Mesendoderm (in vitro differentiated cells): Measurements from ENCODE around the gene CHST15.

Source experiments
- DNase-seq: peaks from one replicate; pipeline ENCODE4 v3.0.0; 2013
- H2AK5ac ChIP-seq: 2 replicates; pipeline ENCODE4 v1.6.1; 2013; ENCODE audit warnings: low read length, inconsistent platforms
- H2BK120ac ChIP-seq: 2 replicates; pipeline ENCODE4 v1.6.1; 2013; ENCODE audit warnings: low read depth, mild to moderate bottlenecking, low read length, moderate library complexity, mixed read lengths
- H2BK15ac ChIP-seq: replicated peaks from 2 replicates; pipeline ENCODE4 v1.6.1; 2013; ENCODE audit warnings: low read depth, mild to moderate bottlenecking, moderate library complexity
- H2BK5ac ChIP-seq: 2 replicates; pipeline ENCODE4 v1.6.1; 2013; ENCODE audit warnings: low read length, inconsistent platforms
- H3K18ac ChIP-seq: 2 replicates; pipeline ENCODE4 v1.6.1; 2013; ENCODE audit warnings: mild to moderate bottlenecking, low read length, mixed read lengths
- H3K23ac ChIP-seq: one replicate; pipeline ENCODE4 v1.6.1; 2013; ENCODE audit warnings: low read length
- H3K27ac ChIP-seq: 2 replicates; pipeline ENCODE4 v1.5.1; 2013; ENCODE audit warnings: low read depth, mild to moderate bottlenecking, inconsistent platforms, low read length, moderate library complexity
- H3K27me3 ChIP-seq: 2 replicates; pipeline ENCODE4 v1.6.1; 2013; ENCODE audit warnings: low read length, control low read depth, mild to moderate bottlenecking, inconsistent platforms; ENCODE audit not compliant: insufficient read depth, poor library complexity
- H3K36me3 ChIP-seq: 2 replicates; pipeline ENCODE4 v1.6.1; 2013; ENCODE audit warnings: low read length, inconsistent platforms; ENCODE audit not compliant: control insufficient read depth, insufficient read depth
- H3K4ac ChIP-seq: one replicate; pipeline ENCODE4 v1.6.1; 2013; ENCODE audit warnings: low read depth, mild to moderate bottlenecking, low read length, moderate library complexity
- H3K4me1 ChIP-seq: 2 replicates; pipeline ENCODE4 v1.6.1; 2013; ENCODE audit warnings: low read depth, low read length, inconsistent platforms; ENCODE audit not compliant: control insufficient read depth
- H3K4me2 ChIP-seq: 2 replicates; pipeline ENCODE4 v1.6.1; 2013; ENCODE audit warnings: low read length
- H3K4me3 ChIP-seq: 2 replicates; pipeline ENCODE4 v1.5.1; 2013; ENCODE audit warnings: mild to moderate bottlenecking, low read length
- H3K56ac ChIP-seq: one replicate; pipeline ENCODE4 v1.6.1; 2013; ENCODE audit warnings: low read length
- H3K79me1 ChIP-seq: 2 replicates; pipeline ENCODE4 v1.6.1; 2013; ENCODE audit warnings: low read length, inconsistent platforms
- H3K79me2 ChIP-seq: 2 replicates; pipeline ENCODE4 v1.6.1; 2013; ENCODE audit warnings: mild to moderate bottlenecking, low read length; ENCODE audit not compliant: control insufficient read depth, insufficient read depth
- H3K9ac ChIP-seq: 2 replicates; pipeline ENCODE4 v1.6.1; 2013; ENCODE audit warnings: low read length, inconsistent platforms
- H4K5ac ChIP-seq: one replicate; pipeline ENCODE4 v1.6.1; 2013; ENCODE audit warnings: low read length
- H4K8ac ChIP-seq: one replicate; pipeline ENCODE4 v1.6.1; 2013; ENCODE audit warnings: low read depth, mild to moderate bottlenecking, control low read depth, low read length, moderate library complexity
- WGBS: extraction: QIAGEN DNeasy Blood & Tissue Kit; methylation state at CpG from one replicate; pipeline ENCODE4 v1.1.7; 2013; ENCODE audit warnings: low lambda C conversion rate, missing lambda C conversion rate; ENCODE audit not compliant: insufficient coverage; ENCODE audit errors: extremely low coverage; 5-methylcytosine and 5-hydroxymethylcytosine counted together

CHST15 gene

GRCh38 chr10:124120410-124121061 is 27.1 kb upstream of the CHST15 start:
- H3K4me1 ChIP-seq: no peaks in the 10 kb centered on the region
- WGBS: 80% methylated on average over 4 of the region's 4 CpGs
- H3K27ac ChIP-seq: no peak overlapping the region
- no peak overlapping the region for H4K5ac ChIP-seq
- no peak overlapping the region for H3K23ac ChIP-seq
- no peak overlapping the region for H3K18ac ChIP-seq
- H3K9ac ChIP-seq: no peak overlapping the region
- H2BK15ac ChIP-seq: no peak overlapping the region
- H3K36me3 ChIP-seq: no peaks in the 10 kb centered on the region
- H3K4ac ChIP-seq: no peak overlapping the region
- no peaks in the 10 kb centered on the region for H3K79me1 ChIP-seq
- no peaks in the 10 kb centered on the region for H3K79me2 ChIP-seq
- H3K27me3 ChIP-seq: no peaks in the 10 kb centered on the region
- no peak overlapping the region for H2BK5ac ChIP-seq
- no peak overlapping the region for H2BK120ac ChIP-seq
- H2AK5ac ChIP-seq: no peak overlapping the region
- H3K4me2 ChIP-seq: no peak overlapping the region
- DNase-seq: no peak
- H3K4me3 ChIP-seq: no peak overlapping the region
- H3K56ac ChIP-seq: no peak overlapping the region
- H4K8ac ChIP-seq: no peak overlapping the region

GRCh38 chr10:124119946-124120345 is 26.5 kb upstream of the CHST15 start:
- DNase-seq: no peak
- H3K56ac ChIP-seq: no peak overlapping the region
- no peak overlapping the region for H2BK5ac ChIP-seq
- no peaks in the 10 kb centered on the region for H3K79me2 ChIP-seq
- no peak overlapping the region for H3K4me3 ChIP-seq
- no peak overlapping the region for H3K23ac ChIP-seq
- H3K27ac ChIP-seq: no peak overlapping the region
- no peak overlapping the region for H2AK5ac ChIP-seq
- no peak overlapping the region for H3K18ac ChIP-seq
- no peak overlapping the region for H3K4me2 ChIP-seq
- no peak overlapping the region for H2BK120ac ChIP-seq
- no peaks in the 10 kb centered on the region for H3K27me3 ChIP-seq
- no CpG with 5 or more reads among the region's 11 CpGs for WGBS
- no peak overlapping the region for H3K4ac ChIP-seq
- H2BK15ac ChIP-seq: no peak overlapping the region
- no peaks in the 10 kb centered on the region for H3K4me1 ChIP-seq
- H3K36me3 ChIP-seq: no peaks in the 10 kb centered on the region
- H3K79me1 ChIP-seq: no peaks in the 10 kb centered on the region
- no peak overlapping the region for H4K5ac ChIP-seq
- no peak overlapping the region for H3K9ac ChIP-seq
- H4K8ac ChIP-seq: no peak overlapping the region

- no peaks in the 10 kb centered on the region for H3K4me1 ChIP-seq
- H3K23ac ChIP-seq: no peak overlapping the region
- no peaks in the 10 kb centered on the region for H3K27me3 ChIP-seq
- no peak for DNase-seq
- WGBS: no CpG with 5 or more reads among the region's 4 CpGs
- no peak overlapping the region for H2BK5ac ChIP-seq
- no peaks in the 10 kb centered on the region for H3K79me1 ChIP-seq
- no peak overlapping the region for H2AK5ac ChIP-seq
- H3K4me3 ChIP-seq: no peak overlapping the region
- no peak overlapping the region for H3K9ac ChIP-seq
- no peak overlapping the region for H4K8ac ChIP-seq
- H3K27ac ChIP-seq: no peak overlapping the region
- H3K36me3 ChIP-seq: no peaks in the 10 kb centered on the region
- H3K18ac ChIP-seq: no peak overlapping the region
- no peak overlapping the region for H2BK15ac ChIP-seq
- H2BK120ac ChIP-seq: no peak overlapping the region
- H3K4me2 ChIP-seq: no peak overlapping the region
- H3K79me2 ChIP-seq: no peaks in the 10 kb centered on the region
- H4K5ac ChIP-seq: no peak overlapping the region
- H3K56ac ChIP-seq: no peak overlapping the region
- H3K4ac ChIP-seq: no peak overlapping the region
Observed at GRCh38 chr10:124119216-124119615, 25.8 kb upstream of the CHST15 start.

GRCh38 chr10:124117833-124118232 is 24.4 kb upstream of the CHST15 start:
- no peaks in the 10 kb centered on the region for H3K36me3 ChIP-seq
- no peak overlapping the region for H3K56ac ChIP-seq
- H2BK5ac ChIP-seq: no peak overlapping the region
- no peak overlapping the region for H3K4me2 ChIP-seq
- no peak overlapping the region for H4K8ac ChIP-seq
- H3K9ac ChIP-seq: no peak overlapping the region
- no peaks in the 10 kb centered on the region for H3K4me1 ChIP-seq
- peak; percentile 14 for DNase-seq
- no peaks in the 10 kb centered on the region for H3K79me2 ChIP-seq
- no peaks in the 10 kb centered on the region for H3K27me3 ChIP-seq
- H3K4me3 ChIP-seq: no peak overlapping the region
- WGBS: no CpG with 5 or more reads among the region's 6 CpGs
- no peak overlapping the region for H3K23ac ChIP-seq
- no peak overlapping the region for H2AK5ac ChIP-seq
- no peak overlapping the region for H3K4ac ChIP-seq
- no peak overlapping the region for H4K5ac ChIP-seq
- H3K79me1 ChIP-seq: no peaks in the 10 kb centered on the region
- no peak overlapping the region for H3K27ac ChIP-seq
- no peak overlapping the region for H3K18ac ChIP-seq
- no peak overlapping the region for H2BK120ac ChIP-seq
- H2BK15ac ChIP-seq: no peak overlapping the region

GRCh38 chr10:124117511-124117785 is 24.1 kb upstream of the CHST15 start:
- Histone ChIP-seq H3K4me3 (no peak overlapping the region), H2AK5ac (no peak overlapping the region), H3K18ac (no peak overlapping the region), H3K79me1 (no peaks in the 10 kb centered on the region), H3K4ac (no peak overlapping the region), H3K79me2 (no peaks in the 10 kb centered on the region), H3K56ac (no peak overlapping the region), H2BK5ac (no peak overlapping the region), H3K4me1 (no peaks in the 10 kb centered on the region), H4K8ac (no peak overlapping the region), H3K9ac (no peak overlapping the region), H2BK120ac (no peak overlapping the region), H4K5ac (no peak overlapping the region), H3K23ac (no peak overlapping the region), H3K36me3 (no peaks in the 10 kb centered on the region), H3K27me3 (no peaks in the 10 kb centered on the region), H3K27ac (no peak overlapping the region), H3K4me2 (no peak overlapping the region), H2BK15ac (no peak overlapping the region)
- no peak for DNase-seq
- no CpG with 5 or more reads among the region's 5 CpGs for WGBS

- WGBS: no CpG with 5 or more reads among the region's 12 CpGs
- H2BK120ac ChIP-seq: no peak overlapping the region
- no peak overlapping the region for H4K8ac ChIP-seq
- no peak overlapping the region for H3K4ac ChIP-seq
- no peak overlapping the region for H3K18ac ChIP-seq
- no peak overlapping the region for H2AK5ac ChIP-seq
- H3K9ac ChIP-seq: no peak overlapping the region
- no peaks in the 10 kb centered on the region for H3K79me2 ChIP-seq
- no peaks in the 10 kb centered on the region for H3K27me3 ChIP-seq
- no peak overlapping the region for H3K4me3 ChIP-seq
- no peaks in the 10 kb centered on the region for H3K79me1 ChIP-seq
- no peak overlapping the region for H2BK15ac ChIP-seq
- H3K56ac ChIP-seq: no peak overlapping the region
- H3K23ac ChIP-seq: no peak overlapping the region
- H3K27ac ChIP-seq: no peak overlapping the region
- H3K4me1 ChIP-seq: no peaks in the 10 kb centered on the region
- H4K5ac ChIP-seq: no peak overlapping the region
- H3K36me3 ChIP-seq: no peaks in the 10 kb centered on the region
- DNase-seq: no peak
- H3K4me2 ChIP-seq: no peak overlapping the region
- H2BK5ac ChIP-seq: no peak overlapping the region
Observed at GRCh38 chr10:124116771-124117510, 23.5 kb upstream of the CHST15 start.
